Stimulated activated CD4-positive, alpha-beta T cell treated with anti-CD3 and anti-CD28 coated beads, TNF-alpha, amount 100 ng/mL, for 4 hours (primary cell): ENCODE results near the gene WNK2.
A peak's percentile ranks its signal among the peaks of the same experiment; 100 is the strongest.

Source experiments
- DNase-seq, 3 experiments: peaks; one replicate each; pipeline ENCODE4 v3.0.0-alpha.2; 2020; ENCODE audit warnings: low read depth in 3 of 3

The WNK2 gene

GRCh38 chr9:93294011-93294410, 110.1 kb downstream of the WNK2 start:
- no peak for DNase-seq

- no peak for DNase-seq
Observed at GRCh38 chr9:93295031-93295430, 111.1 kb downstream of the WNK2 start.

DNA sequence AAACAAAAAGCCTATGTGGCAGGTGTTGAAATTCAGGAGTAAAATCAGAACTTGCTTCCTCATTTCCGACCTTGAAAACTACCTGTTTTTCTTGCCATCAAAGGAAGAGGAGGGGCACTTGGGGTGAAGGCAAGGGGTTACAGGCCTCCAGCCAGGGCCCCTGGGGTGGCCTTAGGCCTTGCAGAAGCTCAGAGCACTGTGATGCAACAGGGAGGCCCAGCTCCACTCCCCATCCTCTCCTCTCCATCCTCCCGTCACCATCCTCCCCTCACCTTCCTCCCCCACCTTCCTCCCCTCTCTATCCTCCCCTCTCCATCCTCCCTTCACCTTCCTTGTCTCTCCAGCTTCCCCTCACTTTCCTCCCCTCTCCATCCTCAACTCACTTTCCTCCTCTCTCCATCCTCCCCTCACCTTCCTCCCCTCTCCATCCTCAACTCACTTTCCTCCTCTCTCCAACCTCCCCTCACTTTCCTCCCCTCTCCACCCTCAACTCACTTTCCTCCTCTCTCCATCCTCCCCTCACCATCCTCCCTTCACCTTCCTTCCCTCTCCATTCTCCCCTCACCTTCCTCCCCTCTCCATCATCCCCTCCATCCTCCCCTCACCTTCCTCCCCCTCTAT, 111.6 kb downstream of the WNK2 start:
- DNase-seq = no peak

DNA sequence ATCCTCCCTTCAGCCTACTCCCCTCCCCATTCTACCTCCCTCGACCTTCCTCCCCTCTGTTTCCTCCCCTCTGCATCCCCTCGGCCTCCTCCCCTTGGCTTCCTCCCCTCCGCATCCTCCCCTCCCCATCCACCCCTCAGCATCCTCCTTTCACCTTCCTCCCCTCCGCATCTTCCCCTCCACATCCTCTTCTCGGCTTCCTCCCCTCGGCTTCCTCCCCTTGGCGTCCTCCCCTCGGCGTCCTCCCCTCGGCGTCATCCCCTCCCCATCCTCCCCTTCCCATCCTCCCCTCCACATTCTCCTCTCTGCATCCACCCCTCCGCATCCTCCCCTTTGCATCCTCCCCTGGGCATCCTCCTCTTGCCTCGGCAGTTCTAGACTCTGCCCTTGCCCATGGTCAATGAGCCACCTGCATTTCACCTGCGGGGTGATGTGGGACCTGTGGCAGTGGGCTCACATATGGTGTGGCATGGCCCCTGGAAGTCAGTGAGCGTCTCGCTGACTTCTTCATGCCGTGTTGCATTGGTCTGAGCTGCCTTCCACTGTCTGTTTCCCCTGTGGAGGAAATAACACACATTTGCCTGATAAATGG, 113.0 kb downstream of the WNK2 start:
- no peak for DNase-seq

GRCh38 chr9:93297659-93298497, 113.9 kb downstream of the WNK2 start:
- no peak for DNase-seq

- DNase-seq = no peak
Observed at GRCh38 chr9:93298498-93299417, 114.8 kb downstream of the WNK2 start.

DNA sequence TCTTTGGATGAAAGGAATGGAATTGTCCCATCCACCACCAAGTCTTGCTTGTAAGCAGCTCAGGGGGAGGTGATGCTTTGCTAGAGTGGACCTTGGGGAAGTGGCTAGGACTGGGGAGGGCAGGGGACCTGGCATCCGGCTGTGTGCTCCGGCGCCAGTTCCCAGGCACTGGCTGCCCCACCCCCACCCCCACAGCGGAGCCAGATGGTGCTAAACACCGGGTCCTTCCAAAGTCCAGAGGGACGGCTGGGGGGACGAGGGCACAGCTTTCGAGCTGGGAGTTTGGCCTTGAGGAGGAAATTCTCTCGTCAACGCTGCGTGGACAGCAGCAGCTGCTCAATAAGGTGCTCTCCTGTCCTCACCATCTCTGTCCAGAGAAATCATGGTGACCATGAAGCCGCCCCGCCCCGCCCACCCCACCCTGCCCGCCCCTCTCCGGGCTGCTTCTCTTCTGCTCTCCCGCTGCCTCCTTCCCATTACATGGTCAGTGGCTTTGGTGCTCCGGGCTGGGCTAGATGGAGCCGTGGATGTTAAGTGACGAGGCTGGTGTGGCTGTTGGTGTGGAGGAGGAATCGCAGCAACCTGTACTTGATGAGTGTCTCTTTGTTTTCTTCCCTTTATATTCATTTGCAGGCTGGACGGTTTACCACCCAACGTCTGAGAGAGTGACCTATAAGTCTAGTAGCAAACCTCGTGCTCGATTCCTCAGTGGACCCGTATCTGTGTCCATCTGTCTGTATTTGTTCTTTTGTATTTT, 115.7 kb downstream of the WNK2 start:
- DNase-seq = no peak

DNA sequence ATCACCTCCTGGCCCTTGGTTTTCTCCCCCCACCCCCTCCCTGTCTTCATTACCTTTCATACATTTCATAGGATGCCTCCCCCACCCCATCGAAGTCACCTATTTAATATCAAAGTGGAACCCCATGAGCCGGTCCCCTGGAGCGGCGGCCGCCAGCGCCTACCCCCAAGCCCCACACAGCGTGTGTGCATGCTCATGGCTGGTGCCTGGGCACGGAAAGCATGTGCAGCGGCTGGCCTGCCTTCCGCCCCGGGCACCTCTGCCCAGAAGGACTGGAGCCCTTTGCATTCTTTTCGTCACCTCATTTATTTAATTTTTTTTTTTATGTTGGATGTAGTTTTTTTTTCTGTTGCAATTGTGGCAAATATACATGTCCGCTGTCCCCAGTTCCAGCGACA, 116.2 kb downstream of the WNK2 start:
- DNase-seq = no peak

- DNase-seq = no peak
Observed at GRCh38 chr9:93300585-93301081, 116.7 kb downstream of the WNK2 start.

DNA sequence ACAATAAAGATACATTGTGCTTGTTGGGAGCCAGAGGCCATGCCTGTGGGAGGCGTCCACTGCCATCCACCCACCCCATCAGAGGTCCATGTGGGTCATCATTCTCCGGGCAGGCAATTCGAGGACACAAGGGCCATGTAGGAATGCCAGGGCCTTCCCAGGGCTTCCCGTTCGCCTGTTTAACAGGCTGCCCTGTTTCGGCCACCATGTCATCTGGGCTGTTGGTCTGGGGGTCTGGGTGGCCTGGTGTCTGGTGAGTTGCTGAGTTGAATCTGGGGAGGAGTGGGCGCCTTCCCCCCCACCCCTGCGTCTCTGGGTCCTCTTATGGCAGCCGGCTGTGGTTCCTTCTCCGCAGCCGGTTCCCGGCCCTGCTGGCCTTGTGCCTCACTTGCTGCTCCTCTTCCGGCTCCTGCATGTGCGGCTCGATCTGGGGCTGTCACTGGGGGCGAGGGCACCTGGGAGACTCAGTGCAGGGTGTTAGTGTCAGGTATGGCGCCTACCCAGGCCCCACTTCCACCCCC, 117.4 kb downstream of the WNK2 start:
- DNase-seq = no peak

GRCh38 chr9:93301911-93302541, 118.1 kb downstream of the WNK2 start:
- DNase-seq = no peak

- peak; percentile 20 to 43 (median 41) for DNase-seq
Observed at GRCh38 chr9:93302586-93303257, 118.8 kb downstream of the WNK2 start.

DNA sequence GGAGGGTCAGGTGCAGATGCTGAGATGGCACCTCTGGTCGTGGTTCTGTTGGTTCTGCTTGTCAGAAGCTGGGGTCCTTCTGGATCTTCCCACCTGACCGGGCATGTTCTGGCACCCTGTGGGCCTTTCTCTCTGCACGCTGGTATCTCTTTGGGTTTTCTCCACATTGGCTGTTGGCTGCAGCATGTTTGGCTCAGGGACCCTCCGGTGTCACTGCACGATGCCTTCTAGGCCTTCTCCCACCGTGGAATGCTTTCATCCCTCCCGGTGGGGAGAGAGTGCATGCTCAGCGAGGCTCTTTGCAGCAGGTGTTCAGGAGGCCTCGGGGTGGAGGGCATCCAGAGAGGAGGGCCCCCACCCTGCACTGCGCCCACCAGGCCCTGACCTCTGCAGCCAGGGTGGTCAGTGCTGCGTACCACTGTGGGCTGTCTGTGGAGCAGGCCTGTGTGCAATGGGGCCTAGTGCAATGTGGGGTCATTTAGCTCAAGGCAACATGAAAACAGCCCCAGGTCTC, 119.4 kb downstream of the WNK2 start:
- DNase-seq = no peak

DNA sequence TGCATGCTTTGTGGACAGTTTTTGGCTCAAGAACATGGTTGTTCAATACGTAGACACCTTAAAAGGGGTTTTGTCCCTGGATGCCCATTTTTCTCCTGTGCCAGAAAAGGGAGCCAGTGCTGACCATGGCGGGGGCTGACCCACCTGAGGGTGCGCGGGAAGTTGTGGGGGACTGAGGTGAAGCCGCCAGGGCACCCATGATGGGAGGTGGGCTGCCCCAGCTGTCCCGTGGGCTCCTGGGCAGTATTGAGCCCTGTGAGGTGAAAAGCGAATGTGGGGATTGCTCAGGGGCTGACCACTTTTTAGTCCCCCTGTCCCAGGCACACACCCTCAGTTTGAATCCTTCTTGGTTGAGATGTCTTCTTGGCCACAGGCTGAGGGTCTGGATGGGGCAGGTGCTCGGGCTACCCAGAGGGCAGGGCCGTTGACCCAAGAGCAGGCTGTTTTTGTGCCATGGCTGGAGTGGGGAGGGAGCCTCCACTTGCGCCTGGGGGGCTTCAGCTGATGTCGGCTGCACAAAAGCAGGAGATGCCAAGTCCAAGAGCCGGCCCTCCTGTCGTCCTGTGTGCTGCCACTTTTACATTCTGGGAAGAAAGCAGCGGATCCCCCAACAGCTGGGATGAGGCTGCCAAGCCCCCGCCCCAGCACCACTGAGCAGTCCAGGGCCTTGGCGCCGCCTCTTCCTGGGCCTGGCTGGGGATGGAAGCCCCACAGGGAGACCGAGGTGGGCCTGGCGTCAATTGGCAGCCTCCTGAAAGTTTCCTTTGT, 120.1 kb downstream of the WNK2 start:
- DNase-seq = no peak

GRCh38 chr9:93304574-93305496, 120.9 kb downstream of the WNK2 start:
- no peak for DNase-seq

- DNase-seq = no peak
Observed at GRCh38 chr9:93305497-93306020, 121.6 kb downstream of the WNK2 start.

GRCh38 chr9:93306081-93306480, 122.1 kb downstream of the WNK2 start:
- no peak for DNase-seq
